Prostate gland (tissue), 2 donors: ENCODE data around the gene MAN2B2.

ENCODE experiments used
- CTCF ChIP-seq, 4 experiments: fragments of 200-600 bp in 2 of 4; fragments of 450-650 bp in 2 of 4; sonication (generic) in 2 of 4; IDR thresholded peaks; 1 replicate in 3 of 4; 2 replicates in 1 of 4; pipeline ENCODE4 v1.5.1; 2016 to 2019; ENCODE audit warnings: antibody characterized with exemption in 4 of 4, mild to moderate bottlenecking in 2 of 4, moderate library complexity in 2 of 4
- POLR2A ChIP-seq: fragments of 450-650 bp; IDR thresholded peaks from one replicate; pipeline ENCODE4 v1.6.1; 2016; ENCODE audit warnings: antibody characterized with exemption, mild to moderate bottlenecking

GRCh38 chr4:6613676-6614651, 39.0 kb downstream of the MAN2B2 start:
- TF ChIP-seq CTCF (IDR thresholded peaks at IDR 0.05), result no peak
- TF ChIP-seq POLR2A, result no peak
